NOMO-1 treated with DMSO at 0.1 percent for 48 hours (cell line): ENCODE measurements around the gene IFRD2.
A peak's percentile ranks its signal among the peaks of the same experiment; 100 is the strongest.
"Not testable (repeated sequence)": the region's sequence is repeated elsewhere in the genome, so short reads cannot be mapped to it uniquely, and the experiment has no call there.

Source experiments
- DNase-seq: peaks from one replicate; lab custom pipeline; 2025; ENCODE audit not compliant: unreplicated experiment; lab: John Stamatoyannopoulos, UW

Gene IFRD2

GRCh38 chr3:50324351-50325112 lies 32.3 kb upstream of the IFRD2 start:
- peak; percentile 35 for DNase-seq

DNA sequence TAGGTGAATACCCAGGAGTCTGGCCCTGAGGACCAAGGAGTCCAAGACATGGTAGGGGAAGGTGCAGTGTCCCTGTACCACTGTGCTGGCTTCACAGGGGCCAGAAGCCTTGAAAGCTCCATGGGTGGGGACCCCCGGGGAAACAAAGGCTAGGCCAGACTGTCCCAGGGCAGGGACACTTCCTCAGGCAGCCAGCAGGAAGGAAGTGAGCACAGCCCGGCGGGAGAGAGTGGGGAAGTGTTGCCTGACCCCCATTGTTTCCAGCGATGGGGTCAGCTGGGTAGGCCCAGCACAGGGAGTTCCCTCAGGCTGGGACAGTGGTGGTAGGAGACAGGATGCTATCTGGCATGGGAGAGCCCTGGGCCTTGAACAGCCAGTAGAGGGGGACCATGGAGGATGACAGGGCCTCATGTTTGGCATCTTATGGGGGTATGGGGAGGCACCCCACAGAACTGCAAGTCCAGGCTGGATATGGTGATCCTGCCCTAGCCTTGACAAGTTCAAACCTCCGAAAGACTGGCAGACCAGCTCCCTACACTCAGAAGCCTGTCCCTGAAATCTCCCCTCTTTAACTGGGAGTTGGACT lies 31.5 kb upstream of the IFRD2 start:
- no peak for DNase-seq

DNA sequence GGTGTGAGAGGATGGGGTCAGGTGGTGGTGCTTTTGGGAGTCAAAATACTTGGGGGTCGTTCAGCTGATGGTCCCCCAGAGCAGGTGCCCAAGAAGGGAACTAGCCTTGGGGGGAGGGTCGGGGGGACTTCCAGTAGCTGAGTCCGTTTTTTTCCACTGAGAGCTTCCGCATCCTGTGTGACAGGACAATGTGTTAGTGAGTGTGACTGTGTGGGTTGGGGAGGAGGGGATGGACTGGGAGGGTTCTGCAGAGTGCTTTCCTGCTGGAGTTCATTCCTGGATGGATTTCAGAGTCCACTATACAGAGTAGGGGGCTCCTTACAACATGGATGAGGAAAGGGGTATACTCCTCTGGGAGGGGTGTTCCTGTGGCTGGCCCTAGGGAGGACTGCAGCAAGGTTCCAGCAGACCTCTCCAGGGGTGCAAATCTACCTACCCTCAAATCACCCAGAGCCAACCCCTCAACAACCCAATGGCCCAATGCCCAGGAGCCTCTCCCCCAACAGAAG lies 30.9 kb upstream of the IFRD2 start:
- DNase-seq: no peak

GRCh38 chr3:50322386-50323091 lies 30.3 kb upstream of the IFRD2 start, which contains the start of gene HYAL2:
Gene HYAL2, minus strand, starts transcription at chr3:50322745. Its CDS starts 2,256 bp downstream, at chr3:50320489.
- DNase-seq: no peak

GRCh38 chr3:50322115-50322385 lies 29.8 kb upstream of the IFRD2 start:
- DNase-seq: no peak

DNA sequence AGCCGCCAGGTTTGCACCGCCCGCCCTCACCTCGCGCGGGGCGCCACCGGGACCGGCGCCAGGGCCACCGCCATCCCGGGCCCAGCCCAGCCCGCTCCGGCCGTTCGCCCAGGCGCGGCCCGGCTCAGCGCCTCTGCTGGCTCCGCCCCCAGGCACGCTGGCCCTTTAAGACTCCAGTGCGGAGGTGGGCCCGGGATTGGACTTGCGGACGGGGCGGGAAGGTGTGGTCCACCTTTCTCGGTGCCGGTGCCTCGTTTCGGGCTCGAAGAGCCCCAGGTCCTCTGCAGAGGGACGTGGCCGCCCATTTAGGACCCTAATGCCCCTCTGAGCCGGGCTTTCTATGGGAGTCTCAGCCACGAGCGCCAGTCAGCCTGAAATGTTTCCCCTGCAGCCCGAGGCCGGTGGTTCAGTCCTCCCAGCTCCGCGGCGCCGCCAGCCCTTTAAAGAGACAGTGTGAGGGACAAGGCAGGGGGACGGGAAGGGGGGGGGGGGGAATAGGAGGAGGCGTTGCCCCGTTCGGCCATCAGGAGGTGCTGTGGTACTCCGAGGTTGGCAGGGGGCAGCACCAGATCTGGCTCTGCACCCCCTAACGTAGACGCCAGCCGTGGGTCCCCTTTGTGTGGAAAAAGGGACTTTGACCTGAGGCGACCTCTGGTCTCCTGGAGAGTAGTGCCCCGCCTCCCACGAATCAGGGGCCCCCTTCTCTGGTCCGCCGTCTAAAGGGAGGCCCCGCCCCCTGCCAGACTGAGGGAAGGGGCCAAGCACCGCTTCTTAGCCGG lies 29.3 kb upstream of the IFRD2 start:
- peak; percentile 85 for DNase-seq

DNA sequence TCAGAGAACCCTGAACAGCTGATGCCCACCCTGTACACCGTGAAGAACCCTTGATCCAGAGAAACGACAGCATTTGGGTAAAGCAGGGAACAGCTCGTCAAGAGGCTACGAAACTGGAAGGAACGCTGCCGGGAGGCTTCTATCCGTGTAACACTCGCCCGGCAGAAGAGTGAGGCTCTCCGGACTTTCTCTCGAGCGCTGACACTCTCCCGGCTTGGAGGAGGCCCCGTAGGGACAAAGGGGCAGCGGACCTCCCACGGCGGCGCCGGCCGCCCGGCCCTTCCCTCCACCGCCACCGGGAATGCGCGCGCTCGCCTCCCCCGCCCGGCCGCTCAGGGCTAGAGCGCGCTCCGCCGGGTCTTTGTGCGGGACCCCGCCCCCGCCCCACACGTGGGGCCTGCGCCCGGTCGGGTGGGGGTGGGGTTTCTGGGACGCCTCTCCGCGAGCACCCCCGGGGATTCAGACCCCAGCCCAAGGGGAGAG lies 28.7 kb upstream of the IFRD2 start:
- peak; percentile 28 for DNase-seq

GRCh38 chr3:50319894-50320625 lies 27.8 kb upstream of the IFRD2 start:
- DNase-seq: no peak

GRCh38 chr3:50319181-50319893 lies 27.1 kb upstream of the IFRD2 start:
- no peak for DNase-seq

GRCh38 chr3:50318615-50319014 lies 26.4 kb upstream of the IFRD2 start:
- no peak for DNase-seq

- DNase-seq: no peak
Observed at GRCh38 chr3:50318163-50318562, 25.9 kb upstream of the IFRD2 start.

- DNase-seq: no peak
Observed at GRCh38 chr3:50317300-50317699, 25.1 kb upstream of the IFRD2 start.

DNA sequence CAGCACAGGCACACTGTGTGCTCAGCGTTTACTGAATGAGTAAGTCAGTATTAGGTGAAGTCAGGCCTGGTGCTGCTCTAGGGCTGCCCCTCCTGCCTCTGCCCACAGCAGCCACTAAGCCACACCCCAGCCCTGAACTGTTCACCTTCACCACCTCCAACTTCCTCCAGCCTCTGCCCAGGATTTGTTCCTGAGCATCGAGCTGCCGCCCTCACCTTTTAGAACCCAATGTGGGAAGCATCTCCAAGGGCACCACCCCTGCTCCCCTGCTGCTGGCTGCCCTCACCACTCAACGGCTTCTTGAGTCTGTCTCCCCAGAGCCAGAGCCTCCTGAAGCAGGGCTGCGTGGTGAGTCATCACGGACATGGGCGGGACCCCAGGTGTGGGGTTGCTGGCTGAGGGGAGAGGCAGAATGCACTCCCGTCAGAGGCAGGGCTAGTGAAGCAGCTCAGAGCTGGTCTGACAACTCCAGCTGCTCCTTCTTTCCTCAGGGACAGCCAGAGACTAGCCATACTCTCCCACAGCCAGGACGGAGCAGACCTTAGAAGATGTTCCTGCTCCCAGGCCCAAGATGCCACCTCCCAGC lies 24.5 kb upstream of the IFRD2 start:
- no peak for DNase-seq

- no peak for DNase-seq
Observed at GRCh38 chr3:50314816-50315215, 22.6 kb upstream of the IFRD2 start.

DNA sequence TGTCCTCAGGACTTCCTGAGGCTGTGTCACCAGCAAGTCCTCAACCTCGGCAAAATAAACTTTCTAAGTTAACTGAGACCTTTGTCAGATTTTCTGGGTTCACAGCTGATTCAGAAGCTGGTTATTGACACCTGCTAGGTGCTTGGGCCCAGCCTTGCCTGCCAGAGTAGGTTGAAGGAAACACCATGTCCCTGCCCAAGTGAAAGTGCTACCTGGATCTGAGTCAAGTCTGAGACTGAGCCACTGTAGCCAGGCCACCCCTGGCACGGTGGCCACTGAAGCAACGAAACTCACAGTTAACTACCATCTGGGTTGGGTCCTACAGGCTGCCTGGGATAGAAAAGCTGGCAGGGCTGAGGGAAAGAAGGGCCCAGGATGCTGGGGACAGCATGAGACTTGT lies 22.1 kb upstream of the IFRD2 start:
- DNase-seq: no peak

GRCh38 chr3:50312041-50312440 lies 19.8 kb upstream of the IFRD2 start:
- DNase-seq: not testable (repeated sequence)

GRCh38 chr3:50304601-50305000 lies 12.4 kb upstream of the IFRD2 start:
- no peak for DNase-seq

DNA sequence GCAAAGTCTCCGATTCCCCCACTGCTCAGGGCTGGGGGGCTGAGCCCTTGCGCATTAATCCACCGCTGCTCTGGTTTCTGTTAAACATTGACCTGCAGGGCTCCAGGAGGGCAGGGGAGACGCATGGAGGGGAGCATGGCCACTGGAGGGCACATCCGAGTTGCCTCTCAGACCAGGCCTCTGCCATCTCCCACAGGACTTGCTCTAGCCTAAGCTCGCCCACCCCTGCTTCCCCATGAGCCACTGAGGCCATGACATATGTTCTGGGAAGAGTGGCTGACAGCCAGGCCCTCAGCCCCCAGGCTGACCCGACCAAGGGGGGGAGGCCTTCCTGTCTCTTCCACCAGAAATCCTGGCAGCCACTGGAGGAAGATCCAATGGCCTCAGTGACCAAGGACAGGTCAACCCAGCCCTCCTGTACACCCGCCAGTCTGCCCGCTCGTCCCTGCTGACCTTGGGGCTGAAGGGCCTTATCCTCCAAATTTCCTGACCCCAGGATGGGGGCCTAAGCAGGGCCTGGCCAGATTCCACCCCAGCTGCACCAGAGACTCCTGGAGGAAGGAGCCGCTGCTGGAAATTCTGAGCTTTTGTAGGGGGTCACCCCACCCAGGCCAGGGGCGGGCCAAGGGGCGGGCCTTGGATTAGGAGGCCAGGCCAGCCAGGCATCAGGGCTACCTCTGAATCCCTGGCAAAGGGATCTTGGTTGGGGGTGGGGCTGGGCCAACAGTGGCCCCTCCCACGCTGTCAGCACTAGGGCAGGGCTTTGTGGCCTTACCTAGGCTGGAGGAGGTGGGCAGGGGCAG lies 11.0 kb upstream of the IFRD2 start, which contains the start of gene HYAL1:
TSS of gene HYAL1 (minus strand) at position 562 of the 803 bp plus-strand sequence. CDS start 618 bp downstream, outside the sequence.
- no peak for DNase-seq
